Pancreas (tissue), 10 donors: ENCODE data around the gene MTA1. TPM values are rescaled to one million over a fixed set of nuclear protein-coding genes. Genes with fewer than 3 reads are reported as not detected.
A peak's percentile ranks its signal among the peaks of the same experiment; 100 is the strongest.

ENCODE experiments used
- ATAC-seq, 4 donors: fragments of 200-7000 bp; cut with Tn5 transposase; one replicate each; pipeline versions ENCODE4 v1.8.0 to v1.9.1; 2020; ENCODE audit warnings: mild to moderate bottlenecking in 4 of 4, moderate library complexity in 4 of 4
- DNase-seq, 6 donors: peaks; one replicate each; pipeline ENCODE4 v3.0.0-alpha.2; 2020
- FAIRE-seq: peaks from 2 replicates; lab custom pipeline; 2012; peaks lifted over from hg19 to GRCh38; lab: Jason Lieb, UNC
- H3K27ac ChIP-seq, 4 donors: fragments of 200-600 bp; sonication (generic); 1 replicate in 3 of 4; 2 replicates in 1 of 4; pipeline versions ENCODE4 v1.5.0 to v1.8.0; 2020
- H3K27me3 ChIP-seq, 4 donors: fragments of 200-600 bp; one replicate each; pipeline ENCODE4 v1.8.0; 2021
- H3K36me3 ChIP-seq, 3 donors: fragments of 200-600 bp; sonication (generic) in 1 of 3; one replicate each; pipeline versions ENCODE4 v1.5.0 to v1.8.0; 2020 to 2021
- H3K4me1 ChIP-seq, 3 donors: fragments of 200-600 bp; one replicate each; pipeline ENCODE4 v1.8.0; 2021
- H3K4me3 ChIP-seq, 4 donors: fragments of 200-600 bp; sonication (generic) in 2 of 4; one replicate each; pipeline versions ENCODE4 v1.5.0 to v1.8.0; 2020 to 2021
- H3K9me3 ChIP-seq, 4 donors: fragments of 200-600 bp; one replicate each; pipeline ENCODE4 v1.8.0; 2021
- CTCF ChIP-seq, 4 donors: fragments of 200-600 bp; sonication (generic) in 3 of 4; IDR thresholded peaks; one replicate each; pipeline versions ENCODE4 v1.5.0 to v1.8.0; 2021; ENCODE audit warnings: antibody characterized with exemption in 4 of 4
- WGBS, 2 donors: extraction: QIAGEN DNeasy Blood & Tissue Kit; methylation state at CpG; one replicate each; pipeline ENCODE4 v1.1.7; 2013; 5-methylcytosine and 5-hydroxymethylcytosine counted together
- intact Hi-C, 3 donors: fragments of 100-400 bp; cut with DNase I; formaldehyde crosslinking; loops; one replicate each; pipeline versions ENCODE4 v1.11.1 to v1.14.2; 2022
- polyA plus RNA-seq, 2 donors: library from polyadenylated mRNA; stranded (reverse); fragments of 200-250 nt; gene quantifications; one replicate each; pipeline ENCODE4 v1.2.3, GENCODE V29; 2013
- total RNA-seq, 6 donors: library from RNA; stranded (reverse); fragmentation: NEBNext Ultra II Directional in 4 of 6; extraction: Animal tissue kit (Norgen Biotek cat#: 25700) in 4 of 6; gene quantifications; one replicate each; pipeline versions ENCODE4 v1.2.1 to v1.2.4, GENCODE V29; 2021 to 2023
- donor health status: healthy with polysubstance abuse.
- donor health status: DM: no; HTN: no; CAD: no; lungs with moderate emphysema.
- donor health status: DM: no; HTN: no; CAD: no.
- donor health status: control.
- donor health status: control.
- donor health status: Bipolar disorder and iron deficiency.
- donor health status: DM: yes; HTN: yes; CAD: no.
- donor health status: DM: no; HTN: no; CAD: no.
- donor health status: DM: no; HTN: no; CAD: no.
- donor health status: DM: yes; HTN: yes; CAD: no.

MTA1 gene
- total and polyA plus RNA-seq, 8 donors, result 34.8 to 138 (median 53.2) TPM

- no peak for TF ChIP-seq CTCF (IDR thresholded peaks at IDR 0.05)
- intact Hi-C loops, result no loop called here
- no peak for ATAC-seq
- H3K9me3 ChIP-seq, result no peaks in the 10 kb centered on the region
- no peaks in the 10 kb centered on the region for H3K27me3 ChIP-seq
- H3K4me3 ChIP-seq, result no peak overlapping the region
- no peak overlapping the region for H3K27ac ChIP-seq
- DNase-seq, result peak in 5 of 6 donors; percentile 14 to 59 (median 43)
- peaks cover 0 to 4% (median 4%) of the 10 kb centered on the region in 3 donors for H3K4me1 ChIP-seq
- H3K36me3 ChIP-seq, result no peaks in the 10 kb centered on the region
- 85 to 89% methylated on average over 16 of the region's 16 CpGs for WGBS, 2 donors
- FAIRE-seq, result no peak
These were observed 74.4 kb downstream of the MTA1 start for GRCh38 chr14:105493921-105494605.

- Histone ChIP-seq H3K36me3 (no peaks in the 10 kb centered on the region), H3K27ac (no peak overlapping the region), H3K9me3 (no peaks in the 10 kb centered on the region), H3K27me3 (no peaks in the 10 kb centered on the region), H3K4me1 (peaks cover 0 to 4% (median 0%) of the 10 kb centered on the region in 3 donors), H3K4me3 (no peak overlapping the region)
- ATAC-seq (no peak), FAIRE-seq (no peak), DNase-seq (peak in 2 of 6 donors; percentile 37 to 46)
- intact Hi-C loops, result no loop called here
- WGBS, 2 donors, result 96 to 98% methylated on average over 6 of the region's 6 CpGs
- TF ChIP-seq CTCF (IDR thresholded peaks at IDR 0.05), result no peak
These were observed 74.9 kb downstream of the MTA1 start for GRCh38 chr14:105494606-105494929.

GRCh38 chr14:105495101-105495989 lies 75.7 kb downstream of the MTA1 start:
- H3K4me3 ChIP-seq, result no peak overlapping the region
- peaks cover 0 to 4% (median 0%) of the 10 kb centered on the region in 3 donors for H3K4me1 ChIP-seq
- 68 to 69% methylated on average over 18 of the region's 18 CpGs for WGBS, 2 donors
- DNase-seq, result peak in 4 of 6 donors; percentile 14 to 80 (median 51)
- intact Hi-C loops, result no loop called here
- no peaks in the 10 kb centered on the region for H3K27me3 ChIP-seq
- no peak overlapping the region for H3K27ac ChIP-seq
- no peak for ATAC-seq
- no peaks in the 10 kb centered on the region for H3K36me3 ChIP-seq
- H3K9me3 ChIP-seq, result no peaks in the 10 kb centered on the region
- TF ChIP-seq CTCF (IDR thresholded peaks at IDR 0.05), result no peak
- FAIRE-seq, result no peak

DNA sequence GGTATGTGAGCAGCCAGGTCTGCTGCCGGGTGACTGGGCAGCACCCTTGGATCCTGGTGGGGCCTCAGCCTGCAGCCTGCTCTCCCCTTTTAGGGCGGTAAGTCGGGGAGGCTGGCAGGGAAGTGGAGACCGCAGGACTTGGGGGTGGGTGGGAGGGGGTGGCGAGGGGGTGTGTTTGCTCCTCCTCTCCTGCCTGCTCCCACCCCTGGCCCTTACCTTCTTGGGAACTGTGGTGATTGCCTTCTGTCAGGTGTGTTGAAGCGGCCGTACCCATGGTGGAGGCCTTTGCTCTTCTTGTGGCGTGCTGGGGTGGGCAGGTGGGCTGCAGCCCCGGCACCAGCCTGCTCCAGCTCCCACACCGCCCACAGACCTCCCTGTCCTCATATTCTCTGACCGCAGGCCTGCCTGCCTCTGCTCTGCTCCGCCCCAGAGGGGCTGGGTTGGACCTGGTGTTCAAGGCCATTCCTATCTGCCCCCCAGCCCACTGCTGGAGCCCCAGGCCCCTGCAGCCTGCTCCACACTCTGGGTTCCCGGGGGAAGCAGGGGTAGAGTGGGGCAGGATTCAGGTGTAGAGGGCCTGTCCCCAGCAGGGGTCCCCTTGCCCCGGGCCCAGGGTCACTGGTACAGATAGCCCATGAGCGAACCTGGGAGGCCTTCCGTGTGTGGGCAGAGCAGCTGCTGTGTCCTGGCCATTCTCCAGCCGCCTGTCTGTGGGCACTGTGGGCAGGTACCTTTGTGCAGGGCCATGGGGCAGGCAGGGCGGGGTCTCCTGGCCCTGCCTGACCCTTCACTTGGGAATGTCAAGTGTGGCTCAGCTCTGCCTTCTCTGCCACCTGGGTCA lies 76.6 kb downstream of the MTA1 start:
- no peak for TF ChIP-seq CTCF (IDR thresholded peaks at IDR 0.05)
- ATAC-seq, result no peak

More for the DNA sequence above, 76.6 kb downstream of the MTA1 start:
- DNase-seq (peak in 1 of 6 donors; percentile 65), FAIRE-seq (no peak)
- Histone ChIP-seq H3K9me3 (no peaks in the 10 kb centered on the region), H3K27ac (no peak overlapping the region), H3K4me3 (no peak overlapping the region), H3K27me3 (no peaks in the 10 kb centered on the region), H3K4me1 (peaks cover 0 to 4% (median 0%) of the 10 kb centered on the region in 3 donors), H3K36me3 (no peaks in the 10 kb centered on the region)
- 68 to 75% methylated on average over 15 to 18 of the region's 18 CpGs for WGBS, 2 donors
- intact Hi-C loops, result no loop called here
